Globus pallidus (tissue), 1 donor: ENCODE results near the gene TRIM29.
"Not testable (repeated sequence)": the region's sequence is repeated elsewhere in the genome, so short reads cannot be mapped to it uniquely, and the experiment has no call there.

Source experiments
- DNase-seq: peaks from one replicate; pipeline ENCODE4 v3.0.0-alpha.2; 2015; ENCODE audit warnings: low spot score

Gene TRIM29

DNA sequence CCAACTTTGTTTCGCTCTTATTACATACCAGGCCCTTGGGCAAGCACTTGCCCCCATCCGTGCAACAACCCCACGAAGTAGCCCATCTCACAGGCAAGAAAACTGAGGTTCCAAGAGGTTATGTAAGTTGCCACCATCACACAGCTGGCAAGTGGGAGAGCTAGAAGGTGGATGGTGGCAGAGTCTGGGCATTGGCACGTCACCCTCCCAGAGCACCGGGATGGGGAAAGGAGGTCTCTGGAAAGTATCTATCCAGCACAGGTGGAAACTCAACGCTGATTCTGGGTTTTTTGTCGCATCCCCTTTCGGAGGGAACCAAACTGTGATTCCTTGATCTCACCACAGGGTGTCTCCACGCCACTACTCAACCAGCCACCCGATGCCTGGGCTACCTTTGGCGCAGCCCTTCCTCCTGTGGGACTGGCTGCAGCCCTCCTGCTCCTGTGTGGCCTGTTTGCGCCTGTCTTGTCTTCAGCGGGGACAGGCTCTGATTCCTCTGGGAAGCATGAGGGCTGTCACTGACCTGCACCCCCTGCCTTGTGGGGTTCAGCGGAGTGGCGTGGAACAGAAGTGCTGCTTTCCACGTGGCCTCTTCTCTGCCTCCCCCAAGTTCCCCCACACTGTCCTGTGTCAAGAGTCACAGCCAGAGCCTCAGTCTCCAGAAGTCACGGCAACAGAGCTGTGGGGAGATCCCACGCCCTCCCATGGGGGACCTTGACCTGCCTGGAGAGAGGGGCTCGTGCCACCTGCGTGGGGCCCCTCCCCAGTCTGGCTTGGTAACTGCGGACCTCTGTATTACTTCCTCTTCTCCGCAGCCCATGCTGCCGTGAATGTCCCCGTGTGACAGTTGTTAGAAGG, 34.4 kb upstream of the TRIM29 start:
- peak; percentile 54 for DNase-seq

DNA sequence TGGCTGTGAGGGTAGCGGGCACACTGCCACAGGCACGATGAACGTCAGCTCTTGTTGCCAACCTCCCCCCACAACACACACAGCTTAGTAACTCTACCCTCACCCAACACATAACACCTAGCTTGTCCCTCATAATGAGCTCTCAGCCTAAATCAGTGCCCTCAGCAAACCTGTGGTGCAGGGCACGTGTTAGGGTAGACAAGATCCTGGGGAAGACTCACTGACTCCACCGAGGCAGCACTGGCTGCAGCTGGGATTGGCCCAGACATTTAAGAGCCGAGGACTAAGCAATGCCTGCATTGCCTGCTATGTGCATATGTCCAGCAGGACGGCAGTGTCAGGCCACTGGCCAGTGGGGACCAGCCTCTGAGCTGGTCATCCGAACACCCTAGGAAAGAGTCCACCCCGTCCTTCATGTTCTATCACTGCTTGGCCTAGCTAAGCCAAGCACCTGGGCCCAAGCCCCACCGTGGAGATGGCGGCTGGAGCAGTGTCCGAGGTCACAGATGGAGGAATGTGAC, 32.9 kb upstream of the TRIM29 start:
- no peak for DNase-seq

DNA sequence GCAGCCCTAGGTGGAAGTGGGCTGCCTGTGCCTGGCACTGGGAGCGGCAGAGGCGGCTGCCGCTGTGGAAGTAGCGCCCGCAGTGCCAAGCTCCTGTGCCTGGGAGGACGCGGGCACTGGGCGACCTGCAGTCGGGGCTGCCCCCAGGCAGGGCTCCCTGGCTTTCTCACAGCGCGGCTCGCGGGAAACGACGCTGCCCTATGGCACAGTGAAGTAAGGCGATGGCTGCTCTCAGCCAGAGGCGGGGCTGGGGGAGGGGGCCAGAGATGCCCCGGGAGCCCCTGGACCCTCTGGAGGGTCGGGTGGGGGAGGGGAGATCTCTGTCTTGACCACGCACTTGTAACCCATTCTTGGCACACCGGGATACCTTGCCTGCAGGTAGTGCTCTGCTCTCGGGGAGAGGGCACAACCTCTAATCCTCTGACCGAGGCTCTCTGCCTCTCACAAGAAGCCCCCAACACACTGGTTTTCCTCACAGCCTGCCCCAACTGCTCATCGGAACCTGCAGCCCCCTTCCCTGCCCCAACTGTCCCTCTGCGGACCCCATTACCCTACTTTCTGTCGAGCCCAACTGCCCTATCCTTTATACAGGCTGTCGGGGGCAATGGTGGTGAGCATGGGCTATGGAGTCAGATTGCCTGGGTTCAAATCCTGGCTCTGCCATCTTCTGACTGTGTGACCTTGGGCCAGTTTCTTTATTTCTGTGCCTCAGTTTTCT, 32.2 kb upstream of the TRIM29 start:
- DNase-seq = no peak

DNA sequence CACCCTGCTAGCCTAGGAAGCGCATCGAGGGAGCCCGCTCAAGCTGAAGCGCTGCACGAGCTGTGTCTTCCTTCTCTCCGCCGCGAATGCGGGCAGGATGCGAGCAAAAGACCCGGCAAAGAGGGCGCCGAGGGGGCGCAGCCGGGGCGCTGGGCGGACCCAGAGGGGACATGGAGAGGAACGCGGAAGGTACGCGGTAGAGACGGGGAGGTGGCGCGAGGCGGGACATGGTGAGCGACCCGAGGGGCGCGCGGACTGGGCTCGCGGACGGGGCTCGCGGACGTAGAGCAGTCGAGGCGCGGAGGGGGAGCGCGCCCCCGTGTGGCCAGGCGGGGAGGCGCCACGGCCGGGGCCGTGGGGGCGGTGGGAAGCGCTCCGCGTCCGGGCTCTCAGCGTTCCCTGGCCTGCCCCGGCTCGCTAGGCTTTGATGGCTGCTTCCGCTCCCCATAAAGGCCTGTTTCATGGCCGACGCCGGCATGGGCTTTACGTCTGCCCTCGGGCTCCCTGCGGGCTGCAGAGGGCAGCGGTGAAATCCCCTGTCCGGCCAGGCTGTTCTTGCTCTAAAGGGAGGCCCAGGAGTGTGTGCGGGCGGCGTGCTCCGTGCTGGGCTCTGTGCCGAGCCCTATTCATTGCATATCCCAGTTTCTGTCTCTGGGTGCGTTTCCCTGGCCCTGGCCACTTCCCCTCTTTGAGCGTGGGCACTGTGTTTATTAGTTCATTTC, 31.2 kb upstream of the TRIM29 start:
- DNase-seq = peak; percentile 67

DNA sequence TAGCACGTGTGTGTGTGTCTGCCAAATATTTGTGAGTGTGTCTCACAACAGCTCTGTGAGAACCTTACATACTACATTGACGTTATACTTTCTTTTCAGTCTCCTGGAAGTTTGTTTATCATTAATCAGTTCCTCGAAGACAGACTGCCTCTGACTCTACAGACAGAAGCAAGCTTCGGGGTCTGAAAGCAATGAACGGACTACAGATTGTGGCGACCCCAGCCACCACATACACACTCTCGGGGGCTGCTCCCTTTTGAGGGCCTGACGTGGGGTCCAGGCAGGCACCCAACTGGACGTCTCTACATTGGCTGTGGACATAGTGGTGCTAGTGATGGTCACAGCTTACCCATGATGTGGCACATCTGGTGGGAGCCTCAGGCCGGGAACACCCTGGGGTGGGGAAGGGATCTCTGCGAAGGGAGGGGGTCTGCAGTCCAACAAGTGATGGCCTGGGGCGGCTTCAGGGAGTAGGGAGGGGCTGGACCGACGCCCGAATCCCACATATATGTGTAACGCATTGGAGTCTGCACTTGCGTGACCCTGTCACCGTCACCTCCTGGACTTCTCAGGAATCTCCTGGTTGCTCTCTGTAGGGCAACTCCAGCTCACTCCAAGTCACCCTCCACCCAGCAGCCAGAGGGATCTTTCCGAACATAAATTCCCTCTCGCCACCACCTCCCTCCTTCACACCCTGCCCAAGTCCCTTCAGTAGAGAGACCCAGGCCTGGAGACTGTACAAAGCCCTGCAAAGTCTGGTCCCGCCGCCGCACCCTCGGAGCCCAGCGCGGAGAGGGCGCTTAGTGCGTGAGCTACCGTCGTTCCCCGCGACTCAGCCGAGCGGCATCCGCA, 30.4 kb upstream of the TRIM29 start:
- no peak for DNase-seq

DNA sequence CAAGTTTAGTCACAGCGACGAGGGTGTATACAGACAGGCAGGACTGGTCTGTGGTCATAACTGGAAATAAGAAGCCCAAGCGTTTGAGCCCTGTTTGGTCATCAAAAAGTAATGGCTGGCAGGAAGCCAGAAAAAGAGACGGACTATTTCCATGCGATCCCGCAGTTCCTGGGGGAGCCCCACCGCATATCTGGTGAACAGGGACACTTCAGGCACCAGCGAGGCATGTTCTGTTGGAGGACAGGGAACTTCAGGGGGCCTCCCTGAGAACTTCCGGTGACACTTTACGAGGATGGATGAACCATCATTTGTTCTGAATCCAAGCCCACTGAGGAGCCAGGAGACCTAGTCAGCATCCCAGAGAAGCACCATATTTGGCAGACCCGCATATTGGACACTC, 29.7 kb upstream of the TRIM29 start:
- DNase-seq = no peak

DNA sequence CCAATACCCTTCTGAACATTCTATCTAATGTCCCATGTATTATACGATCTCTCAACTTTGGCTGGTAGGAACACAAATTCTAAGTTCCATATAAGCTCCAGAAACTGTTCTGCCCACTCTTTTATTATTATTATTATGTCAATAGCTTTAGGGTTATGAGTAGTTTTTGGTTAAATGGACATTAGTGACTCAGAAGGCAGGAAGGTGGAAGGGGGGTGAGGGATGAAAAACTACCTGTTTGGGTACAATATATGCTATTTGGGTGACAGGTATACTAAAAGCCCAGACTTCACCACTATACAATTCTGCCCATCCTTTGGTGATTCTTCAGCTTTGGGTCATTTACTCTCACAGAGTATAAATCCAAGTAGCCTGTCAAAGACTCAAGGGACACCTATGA, 22.5 kb upstream of the TRIM29 start:
- DNase-seq = no peak

DNA sequence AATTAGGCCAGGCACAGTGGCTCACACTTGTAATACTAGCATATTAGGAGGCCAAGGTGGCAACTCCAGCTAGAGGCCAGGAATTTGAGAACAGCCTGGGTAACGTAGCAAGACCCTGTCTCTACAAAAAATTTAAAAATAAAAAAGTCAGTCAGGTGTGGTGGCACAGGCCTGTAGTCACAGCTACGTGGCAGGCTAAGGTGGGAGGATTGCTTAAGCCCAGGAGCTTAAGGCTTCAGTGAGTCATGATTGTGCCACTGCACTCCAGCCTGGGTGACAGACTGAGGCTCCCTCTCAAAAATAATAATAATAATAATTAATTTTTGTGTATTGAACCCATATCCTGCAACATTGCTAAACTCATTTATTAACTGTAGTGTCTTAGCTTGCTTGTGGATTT, 15.3 kb upstream of the TRIM29 start:
- no peak for DNase-seq

DNA sequence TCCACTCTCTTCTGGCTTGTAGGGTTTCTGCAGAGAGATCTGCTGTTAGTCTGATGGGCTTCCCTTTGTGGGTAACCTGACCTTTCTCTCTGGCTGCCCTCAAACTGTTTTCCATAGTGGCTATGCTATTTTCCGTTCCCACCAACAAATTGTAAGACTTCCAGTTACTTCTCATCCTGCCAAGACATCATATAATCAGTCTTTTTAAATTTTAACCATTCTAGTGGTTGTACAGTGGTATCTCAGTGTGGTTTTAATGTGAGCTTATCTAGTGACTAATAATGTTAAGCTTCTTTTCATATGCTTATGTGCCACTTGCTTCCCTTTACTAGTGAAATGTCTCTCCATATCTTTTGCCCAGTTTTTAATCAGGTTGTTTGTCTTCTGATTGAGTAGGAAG, 13.6 kb upstream of the TRIM29 start:
- DNase-seq = no peak

DNA sequence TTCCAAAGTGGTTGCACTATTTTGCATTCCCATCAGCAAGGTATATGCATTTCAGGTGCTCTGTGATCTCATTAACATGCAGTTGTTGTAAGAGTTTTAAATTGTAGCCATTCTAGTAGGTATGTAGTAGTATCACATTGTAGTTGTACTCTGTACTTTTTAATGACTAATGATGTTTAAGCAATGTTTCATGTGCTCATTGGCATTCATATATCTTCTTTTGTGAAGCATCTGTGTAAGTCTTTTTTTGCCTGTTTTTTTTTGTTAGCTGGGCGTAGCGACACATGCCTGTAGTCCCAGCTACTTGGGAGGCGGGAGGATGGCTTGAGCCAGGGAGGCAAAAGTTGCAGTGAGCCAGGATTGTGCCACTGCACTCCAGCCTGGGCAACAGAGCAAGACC, 11.3 kb upstream of the TRIM29 start:
- no peak for DNase-seq

DNA sequence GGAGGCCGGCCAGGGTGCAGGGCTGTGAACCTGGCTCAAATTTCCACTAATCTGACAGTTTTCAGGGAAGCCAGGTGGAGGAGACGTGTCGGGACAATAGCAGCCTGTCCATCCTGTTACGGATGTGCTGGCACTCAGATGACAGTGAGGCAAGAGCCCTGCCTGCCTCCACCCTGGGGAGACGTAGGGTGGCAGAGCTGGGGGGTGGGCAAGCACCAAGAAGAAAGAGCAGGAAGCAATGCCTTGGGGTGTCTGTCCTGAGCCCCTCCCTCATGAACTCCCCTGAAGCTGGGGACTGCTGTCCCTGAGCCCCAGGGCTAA, 10.0 kb upstream of the TRIM29 start:
- DNase-seq = no peak

DNA sequence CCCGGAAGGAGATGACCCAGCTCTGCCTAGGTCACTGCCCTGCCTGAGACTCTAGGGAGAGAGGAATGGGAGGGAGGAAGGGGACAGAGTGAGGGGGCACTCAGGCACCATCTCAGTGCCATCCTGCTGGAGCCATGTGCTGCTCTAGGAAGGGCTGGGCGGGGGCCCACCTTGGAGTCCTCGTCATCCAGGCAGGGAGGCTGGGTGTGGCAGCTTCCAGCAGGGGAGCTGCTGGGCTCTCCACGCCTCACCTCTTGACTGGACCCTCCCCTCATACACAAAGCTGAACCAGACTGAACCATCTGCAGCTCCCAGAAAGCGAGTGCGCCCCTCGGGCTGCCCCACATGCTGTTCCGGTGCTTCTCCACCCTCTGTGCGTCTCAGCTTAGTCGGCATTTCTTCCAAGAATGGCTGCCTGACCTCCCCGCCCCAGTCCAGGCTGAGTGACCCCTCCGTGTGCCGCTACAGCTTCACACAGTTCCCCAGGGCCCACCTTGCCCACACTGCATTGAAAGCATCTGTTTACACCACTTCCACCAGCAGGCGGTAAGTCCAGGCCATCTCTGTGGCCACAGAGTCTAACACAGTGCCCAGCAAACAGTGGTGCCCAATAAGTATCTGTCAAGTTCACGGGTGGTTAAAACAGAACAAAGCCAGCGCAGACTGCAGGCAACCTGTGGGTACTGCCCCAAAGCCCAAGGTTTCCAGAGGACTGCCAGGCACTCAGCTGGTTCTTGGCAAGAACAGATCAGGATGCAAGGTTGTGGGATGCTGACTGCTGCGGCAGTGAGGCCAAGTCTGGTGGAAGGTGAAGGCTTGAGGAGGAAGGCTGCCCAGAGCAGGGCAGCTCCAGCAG, 9.4 kb upstream of the TRIM29 start:
- no peak for DNase-seq

DNA sequence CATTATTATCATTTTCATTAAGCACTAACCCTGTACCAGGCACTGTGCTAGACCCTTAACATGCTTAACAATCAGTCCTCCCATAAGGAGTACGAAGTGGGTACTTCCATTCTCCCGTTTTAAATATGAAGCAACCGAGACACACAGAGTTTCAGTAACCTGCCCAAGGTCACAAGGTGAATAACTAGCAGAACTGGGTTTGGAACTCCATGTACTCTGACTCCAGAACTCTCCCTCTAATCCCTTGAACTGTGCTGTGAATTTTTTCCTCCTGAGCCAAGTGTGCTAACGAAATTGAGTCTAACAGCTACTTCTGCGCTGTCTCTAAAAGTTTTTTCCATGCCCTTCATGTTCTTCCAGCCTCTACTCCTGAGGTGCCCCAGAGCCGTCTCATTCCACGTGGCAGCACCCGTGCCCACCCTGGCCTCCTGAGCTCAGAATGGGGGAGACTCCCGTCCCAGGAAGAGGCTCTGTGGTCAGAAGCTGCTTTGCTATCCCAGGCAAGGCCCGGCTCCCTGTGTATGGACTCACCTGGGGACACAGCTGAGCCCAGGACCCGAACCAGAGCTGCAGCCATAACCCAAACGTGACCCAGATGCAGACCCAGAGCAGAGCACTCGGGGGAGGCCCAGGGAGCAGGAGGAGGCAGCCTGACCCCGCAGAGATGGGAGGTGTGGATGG, 8.6 kb upstream of the TRIM29 start:
- DNase-seq = no peak

DNA sequence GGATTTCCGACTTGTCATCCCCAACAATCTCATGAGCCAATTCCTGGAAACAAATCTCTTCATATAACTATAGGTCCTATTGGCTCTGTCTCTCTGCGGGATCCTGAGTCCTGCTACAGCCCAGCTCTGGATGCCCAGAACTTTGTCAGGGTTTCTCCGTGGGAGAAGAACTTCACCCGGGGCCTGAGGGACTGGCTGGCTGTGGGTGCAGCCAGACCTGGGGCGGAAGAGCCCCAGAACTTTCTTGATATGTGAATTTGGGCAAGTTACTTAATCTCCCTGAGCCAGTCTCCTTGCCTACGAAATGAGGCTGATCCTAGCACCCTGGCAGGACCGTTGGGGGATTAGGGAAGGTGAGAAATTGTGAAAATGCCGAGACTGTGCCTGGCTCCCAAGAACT, 6.6 kb upstream of the TRIM29 start:
- DNase-seq = no peak

DNA sequence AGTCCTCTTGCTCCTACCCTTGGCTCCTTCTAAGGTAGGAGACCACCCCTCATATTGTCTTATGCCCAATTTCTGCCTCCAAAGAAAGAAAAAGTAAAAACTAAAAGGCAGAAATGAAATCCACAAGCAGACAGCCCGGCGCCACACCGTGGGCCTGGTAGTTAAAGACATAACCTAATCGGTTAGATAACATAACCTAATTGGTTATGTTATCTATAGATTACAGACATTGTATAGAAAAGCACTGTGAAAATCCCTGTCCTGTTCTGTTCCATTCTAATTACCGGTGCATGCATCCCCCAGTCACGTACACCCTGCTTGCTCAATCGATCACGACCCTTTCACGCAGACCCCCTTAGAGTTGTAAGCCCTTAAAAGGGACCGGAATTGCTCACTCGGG, 5.6 kb upstream of the TRIM29 start:
- not testable (repeated sequence) for DNase-seq

DNA sequence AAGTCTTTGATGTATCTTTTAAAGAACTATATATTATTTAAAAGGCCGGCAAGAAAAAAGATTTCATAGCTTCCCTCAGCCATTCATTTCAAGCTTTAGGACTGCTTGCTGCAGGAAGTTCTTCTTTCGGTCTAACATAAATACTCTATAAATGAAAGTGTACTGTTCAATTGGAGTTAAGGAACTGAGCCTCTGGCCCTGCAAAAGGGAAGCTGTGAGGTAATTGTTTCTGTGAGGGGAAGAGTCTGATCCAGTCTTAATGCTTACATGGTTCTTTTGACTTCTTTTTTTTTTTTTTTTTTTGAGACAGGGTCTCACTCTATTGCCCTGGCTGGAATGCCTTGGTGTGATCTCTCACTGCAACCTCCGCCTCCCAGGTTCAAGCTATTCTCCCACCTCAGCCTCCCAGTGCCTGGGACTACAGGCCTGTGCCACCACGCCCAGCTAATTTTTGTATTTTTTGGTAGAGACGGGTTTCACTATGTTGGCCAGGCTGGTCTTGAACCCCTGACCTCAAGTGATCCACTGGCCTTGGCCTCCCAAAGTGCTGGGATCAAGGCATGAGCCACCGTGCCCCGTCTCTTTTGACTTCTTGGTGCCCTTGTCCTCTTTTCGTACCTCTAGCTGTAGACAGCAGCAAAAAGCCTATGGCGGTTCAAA, 4.7 kb upstream of the TRIM29 start:
- no peak for DNase-seq

DNA sequence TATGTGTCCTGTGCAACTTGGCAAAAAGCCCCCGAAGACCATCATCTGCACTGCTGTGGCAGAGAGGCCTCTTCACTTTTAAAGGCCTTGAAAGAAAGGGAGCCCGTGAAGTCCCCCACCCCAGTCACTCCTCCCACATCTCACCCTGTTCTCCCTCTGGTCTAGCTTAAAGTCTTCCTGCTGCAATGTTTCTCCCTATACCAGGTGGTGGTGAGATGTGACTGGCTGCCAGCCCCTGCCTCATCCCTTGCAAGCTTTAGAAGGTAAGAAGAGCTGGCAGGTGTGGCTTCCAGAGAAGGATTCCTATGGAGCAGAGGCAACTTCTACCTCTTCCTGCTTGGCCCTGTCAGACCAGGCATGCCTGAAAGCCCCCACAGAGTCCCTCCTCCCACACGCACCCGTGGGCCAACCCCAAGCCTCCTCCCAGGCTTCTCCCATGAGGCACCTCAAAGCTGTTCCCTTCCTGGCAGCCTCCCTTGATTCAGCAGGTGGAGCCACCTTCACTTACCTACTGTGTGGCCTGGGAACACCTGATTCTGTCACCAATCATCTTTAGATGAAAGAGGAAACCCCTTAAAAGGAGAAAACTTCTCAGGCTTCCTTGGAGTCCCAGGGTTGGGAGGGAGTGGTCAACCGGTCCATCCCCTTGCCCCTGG, 4.0 kb upstream of the TRIM29 start:
- DNase-seq = no peak

DNA sequence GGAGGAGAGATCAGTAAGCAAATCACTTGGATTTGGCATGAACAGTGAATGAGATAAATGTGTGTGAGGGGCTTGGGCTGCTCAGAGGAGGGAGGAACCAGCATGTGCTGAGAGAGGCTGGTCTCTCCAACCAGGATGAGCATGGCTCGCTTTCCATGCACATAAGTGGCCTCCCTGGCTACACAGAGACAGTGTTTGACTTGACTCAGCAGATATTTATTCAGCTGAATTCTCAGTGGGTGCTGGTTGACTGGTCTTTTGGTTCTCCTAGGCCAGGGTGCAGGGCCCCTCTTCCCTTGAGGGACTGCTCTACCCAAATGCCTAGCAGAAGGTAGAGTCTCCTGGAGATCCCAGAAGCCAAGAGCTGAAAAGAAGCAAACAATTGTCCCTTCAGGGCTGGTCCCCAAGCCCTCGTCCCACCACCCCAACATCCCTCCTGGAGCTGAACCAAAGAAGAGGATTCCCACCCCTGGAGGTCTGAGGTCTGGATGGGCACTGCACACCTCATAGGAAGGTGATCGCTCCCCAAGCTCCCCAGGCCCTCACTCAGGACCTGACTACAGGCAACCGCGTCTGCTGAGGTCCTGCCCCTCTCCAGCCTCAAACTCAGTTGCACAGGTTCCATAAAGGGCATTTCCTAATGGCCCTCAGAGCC, 3.3 kb upstream of the TRIM29 start:
- no peak for DNase-seq
